Embryonic facial prominence (tissue), 1 donor: Measurements from ENCODE around the gene SEMA5A.

ENCODE experiments used
- DNase-seq: peaks from one replicate; pipeline ENCODE4 v3.0.0-alpha.2; 2016; ENCODE audit errors: extremely low spot score

SEMA5A gene

GRCh38 chr5:9115093-9115492 is 430.8 kb downstream of the SEMA5A start:
- no peak for DNase-seq

GRCh38 chr5:9112520-9113291 is 433.2 kb downstream of the SEMA5A start:
- no peak for DNase-seq

- no peak for DNase-seq
Measured at GRCh38 chr5:9108162-9108561, 437.7 kb downstream of the SEMA5A start.

- no peak for DNase-seq
Measured at GRCh38 chr5:9105851-9106250, 440.0 kb downstream of the SEMA5A start.

- DNase-seq, result no peak
Measured at GRCh38 chr5:9104571-9105339, 441.1 kb downstream of the SEMA5A start.

GRCh38 chr5:9103290-9103689 is 442.6 kb downstream of the SEMA5A start:
- no peak for DNase-seq

DNA sequence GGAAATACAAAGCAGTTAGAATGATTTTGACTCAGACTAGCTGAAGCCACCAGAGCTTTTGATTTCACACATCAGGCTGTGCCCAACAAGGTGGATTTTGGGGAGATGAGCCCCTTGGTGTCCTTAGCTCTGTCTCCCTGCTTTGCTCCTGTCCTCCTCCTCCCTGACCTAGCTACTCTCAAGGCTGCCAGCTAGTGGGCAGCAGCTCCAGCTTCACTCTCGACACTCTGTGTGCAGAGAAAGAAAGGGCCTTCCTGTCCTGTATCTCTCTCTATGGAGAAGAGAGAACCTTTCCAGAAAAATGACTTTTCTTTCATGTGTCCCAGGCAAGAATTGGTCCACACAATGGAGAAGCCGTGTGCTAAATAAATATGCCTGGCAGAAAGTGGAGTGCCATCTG is 446.2 kb downstream of the SEMA5A start:
- no peak for DNase-seq

- DNase-seq, result no peak
Measured at GRCh38 chr5:9098990-9099389, 446.9 kb downstream of the SEMA5A start.

- no peak for DNase-seq
Measured at GRCh38 chr5:9094582-9094981, 451.3 kb downstream of the SEMA5A start.

DNA sequence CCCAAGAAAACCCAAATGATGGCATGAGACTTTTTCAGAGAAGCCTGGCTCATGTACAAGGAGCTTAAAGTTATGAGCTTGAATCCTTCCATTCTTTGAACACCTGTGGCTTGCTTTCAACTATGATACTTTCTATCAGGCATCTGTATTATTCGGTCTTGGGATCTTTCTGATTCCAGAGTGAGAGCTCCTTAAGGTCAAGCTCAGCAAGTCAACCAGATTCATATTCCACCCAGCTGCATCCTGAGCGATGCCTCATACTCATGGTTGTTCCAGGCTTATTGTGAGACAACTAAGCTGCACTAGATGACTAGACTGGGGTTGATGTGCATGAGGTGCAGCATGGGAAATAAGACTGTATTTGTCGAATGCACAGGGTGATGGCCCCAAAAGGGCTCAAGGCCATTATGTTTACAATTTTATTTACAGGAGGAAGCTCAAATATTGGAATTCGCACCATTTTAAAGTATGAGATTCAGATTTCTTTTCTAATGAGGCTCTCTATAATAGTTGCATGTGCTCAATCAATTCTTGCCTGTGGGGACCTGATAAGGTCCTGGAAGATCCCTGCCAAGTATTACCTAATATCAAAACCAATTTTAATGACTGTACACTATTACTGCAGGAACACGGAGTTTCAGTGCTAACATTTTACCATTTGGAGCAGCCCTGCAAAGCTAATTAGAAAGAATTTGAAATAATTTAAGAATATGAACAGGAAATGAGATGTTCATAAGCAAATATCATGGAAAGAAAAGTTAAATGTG is 453.8 kb downstream of the SEMA5A start:
- DNase-seq, result no peak

- no peak for DNase-seq
Measured at GRCh38 chr5:9090381-9091026, 455.4 kb downstream of the SEMA5A start.

DNA sequence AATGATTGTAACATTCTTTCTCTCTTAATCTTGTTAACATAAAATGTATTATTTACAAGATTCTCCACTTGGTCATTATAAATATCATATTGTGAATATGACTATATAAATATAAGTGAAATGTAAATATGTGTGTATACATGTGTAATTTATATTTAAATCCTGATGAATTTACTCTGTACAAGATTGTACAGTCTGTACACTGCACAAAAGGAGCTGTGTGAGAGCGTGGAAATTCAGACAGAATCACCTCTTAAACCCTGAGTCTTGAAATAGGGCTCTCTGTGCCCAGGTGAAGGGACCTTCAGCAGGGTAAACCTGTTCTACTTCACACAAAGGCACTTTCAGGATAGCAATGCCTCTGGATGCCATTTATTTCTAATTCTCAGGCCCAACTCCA is 456.0 kb downstream of the SEMA5A start:
- no peak for DNase-seq

DNA sequence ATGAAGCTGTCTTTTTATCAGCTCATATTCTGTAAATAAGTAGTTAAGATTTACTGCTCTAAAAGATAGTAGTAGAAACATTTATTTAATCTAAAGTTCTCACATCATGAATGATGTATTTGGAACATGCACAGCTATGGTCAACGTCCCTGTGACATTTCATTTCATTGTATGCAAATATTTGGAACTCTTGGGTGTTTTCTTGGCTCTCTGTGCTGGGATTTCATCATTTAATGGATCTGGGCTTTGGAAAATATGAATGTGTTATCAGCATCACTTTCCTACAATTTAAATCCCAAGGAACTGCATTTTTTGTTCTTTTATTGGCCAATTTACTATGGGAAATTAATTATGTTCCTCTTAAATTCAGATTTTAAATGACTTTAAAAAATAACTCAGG is 462.9 kb downstream of the SEMA5A start:
- DNase-seq, result no peak

DNA sequence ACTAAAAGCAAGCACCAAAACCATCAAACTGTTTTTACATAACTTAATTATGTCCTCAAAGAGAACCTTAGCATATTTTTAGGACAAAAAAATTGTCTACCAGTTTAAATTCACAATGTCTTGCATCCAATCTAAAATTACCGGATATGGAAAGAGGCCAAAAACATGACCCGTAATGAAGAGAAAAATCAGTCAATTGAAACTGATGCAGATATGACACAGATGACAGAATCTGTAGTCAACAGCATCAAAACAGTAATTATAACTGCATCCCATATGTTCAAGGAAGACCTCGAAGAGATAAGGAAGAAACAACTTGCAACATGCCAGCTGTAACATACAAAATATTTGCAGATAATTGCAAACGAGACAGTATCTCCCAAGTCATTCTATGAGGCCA is 473.2 kb downstream of the SEMA5A start:
- no peak for DNase-seq

DNA sequence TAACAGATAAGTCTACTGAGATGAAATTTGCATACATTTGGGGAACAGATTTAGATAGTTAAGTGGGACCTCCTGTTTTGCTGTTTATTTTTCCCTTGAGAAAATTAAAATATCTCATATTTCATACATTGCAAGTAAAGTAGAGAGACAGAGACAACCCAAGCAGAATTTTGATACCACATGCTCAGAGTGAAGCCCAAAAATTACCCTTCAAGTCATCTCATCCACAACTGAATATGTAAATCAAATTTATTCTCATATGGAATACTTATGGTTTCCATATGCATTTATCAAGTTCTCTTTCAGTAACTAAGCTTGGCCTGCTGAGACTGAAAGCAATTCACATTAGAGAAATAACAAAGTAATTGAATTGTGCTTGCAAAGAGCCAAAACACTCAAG is 474.4 kb downstream of the SEMA5A start:
- no peak for DNase-seq

DNA sequence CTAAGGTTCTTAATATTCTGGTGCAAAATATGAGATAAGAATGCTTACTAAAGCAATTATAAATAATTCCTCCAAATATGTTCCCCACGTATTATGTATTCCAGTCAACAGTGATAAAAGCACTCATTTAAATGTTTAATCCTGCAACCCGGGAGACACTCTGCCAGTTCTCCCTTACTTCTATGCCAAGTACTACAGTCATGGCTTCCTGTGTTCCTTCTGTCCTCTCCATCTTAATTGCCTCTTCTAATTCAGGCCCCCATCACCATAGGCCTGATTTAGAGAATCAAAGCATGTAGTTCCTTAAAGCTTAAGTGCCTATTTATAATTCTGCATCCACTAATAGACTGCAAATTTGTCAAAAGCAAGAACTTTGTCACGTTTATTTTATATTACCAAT is 474.8 kb downstream of the SEMA5A start:
- no peak for DNase-seq

- no peak for DNase-seq
Measured at GRCh38 chr5:9069650-9070049, 476.2 kb downstream of the SEMA5A start.

- no peak for DNase-seq
Measured at GRCh38 chr5:9067154-9067553, 478.7 kb downstream of the SEMA5A start.

GRCh38 chr5:9066349-9066748 is 479.5 kb downstream of the SEMA5A start:
- DNase-seq, result no peak

- DNase-seq, result no peak
Measured at GRCh38 chr5:9063615-9064245, 482.1 kb downstream of the SEMA5A start.

DNA sequence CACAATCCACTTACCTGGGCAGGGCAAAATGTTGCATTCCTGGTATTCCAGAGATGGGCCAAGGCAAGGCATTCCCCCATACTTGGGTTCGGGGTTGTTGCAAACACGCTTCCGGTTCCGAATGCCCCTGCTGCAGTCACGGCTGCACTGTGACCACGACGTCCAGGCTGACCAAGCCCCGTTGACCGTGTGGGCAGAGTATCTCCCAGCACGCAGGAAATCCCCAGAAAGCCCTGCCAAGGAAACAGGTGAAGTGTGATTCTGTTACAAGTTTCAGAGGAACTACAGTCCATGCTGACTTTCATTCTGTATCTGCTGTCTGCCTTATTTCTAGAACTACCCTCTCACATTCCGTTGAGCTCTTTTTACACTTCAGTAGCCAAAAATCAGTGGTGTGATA is 483.0 kb downstream of the SEMA5A start:
- DNase-seq, result no peak
